ENCODE results near the gene ADAMTSL1. TPM values are rescaled to one million over a fixed set of nuclear protein-coding genes. Genes with fewer than 3 reads are reported as not detected.

The ADAMTSL1 gene
- 1 to 10 TPM; 3.4 to 3.8 TPM for total RNA-seq

- DNase-seq (ENCODE audit: low spot score) = no peak
Measured at GRCh38 chr9:18473652-18474279, at the start of gene ADAMTSL1. ADAMTSL1 (plus strand) TSS chr9:18474153; CDS start chr9:18474233, 80 bp downstream.

GRCh38 chr9:18427691-18428090, 46.3 kb upstream of the ADAMTSL1 start:
- H3K27ac ChIP-seq = no peak overlapping the region

More at GRCh38 chr9:18473652-18474279, at the start of gene ADAMTSL1:
- peaks cover 0 to 26% of the 10 kb centered on the region in 2 donors for H3K4me1 ChIP-seq
- H3K27me3 ChIP-seq = no peaks in the 10 kb centered on the region
- H3K9me3 ChIP-seq = no peaks in the 10 kb centered on the region
- no peak within 1 kb of the TSS for H3K27ac ChIP-seq
- H3K4me3 ChIP-seq = peak within 1 kb of the TSS; percentile 8 to 38
- no peak for TF ChIP-seq CTCF (IDR thresholded peaks at IDR 0.05)
- H3K36me3 ChIP-seq = no peaks in the 10 kb centered on the region

GRCh38 chr9:18428661-18429060, 45.3 kb upstream of the ADAMTSL1 start:
- Histone ChIP-seq H3K4me1 (no peaks in the 10 kb centered on the region), H3K9me3 (no peaks in the 10 kb centered on the region), H3K4me3 (no peak overlapping the region), H3K27me3 (no peaks in the 10 kb centered on the region), H3K36me3 (no peaks in the 10 kb centered on the region), H3K27ac (no peak overlapping the region)
- no peak for DNase-seq (ENCODE audit: low spot score)
- no peak for TF ChIP-seq CTCF (IDR thresholded peaks at IDR 0.05)

More at GRCh38 chr9:18427691-18428090, 46.3 kb upstream of the ADAMTSL1 start:
- no peaks in the 10 kb centered on the region for H3K36me3 ChIP-seq
- H3K4me1 ChIP-seq = no peaks in the 10 kb centered on the region
- no peaks in the 10 kb centered on the region for H3K27me3 ChIP-seq
- no peak for DNase-seq (ENCODE audit: low spot score)
- no peak overlapping the region for H3K4me3 ChIP-seq
- TF ChIP-seq CTCF (IDR thresholded peaks at IDR 0.05) = no peak
- no peaks in the 10 kb centered on the region for H3K9me3 ChIP-seq

GRCh38 chr9:18429070-18429469, 44.9 kb upstream of the ADAMTSL1 start:
- H3K9me3 ChIP-seq = no peaks in the 10 kb centered on the region
- H3K36me3 ChIP-seq = no peaks in the 10 kb centered on the region
- DNase-seq (ENCODE audit: low spot score) = no peak
- no peaks in the 10 kb centered on the region for H3K4me1 ChIP-seq
- H3K4me3 ChIP-seq = no peak overlapping the region
- TF ChIP-seq CTCF (IDR thresholded peaks at IDR 0.05) = no peak
- no peak overlapping the region for H3K27ac ChIP-seq
- H3K27me3 ChIP-seq = no peaks in the 10 kb centered on the region

- DNase-seq (ENCODE audit: low spot score) = no peak
- Histone ChIP-seq H3K27me3 (no peaks in the 10 kb centered on the region), H3K4me3 (no peak overlapping the region), H3K27ac (no peak overlapping the region), H3K36me3 (no peaks in the 10 kb centered on the region), H3K9me3 (no peaks in the 10 kb centered on the region), H3K4me1 (peaks cover 0 to 17% of the 10 kb centered on the region in 2 donors)
- TF ChIP-seq CTCF (IDR thresholded peaks at IDR 0.05) = no peak
Measured at GRCh38 chr9:18433620-18434019, 40.3 kb upstream of the ADAMTSL1 start.

All from right atrium auricular region (tissue), 2 donors.